GM21786 (cell line): ENCODE data around the gene SLC49A3.
A peak's percentile ranks its signal among the peaks of the same experiment; 100 is the strongest.
"Not testable (repeated sequence)": the region's sequence is repeated elsewhere in the genome, so short reads cannot be mapped to it uniquely, and the experiment has no call there.

ENCODE experiments used
- ATAC-seq: cut with Tn5 transposase; IDR thresholded peaks from one replicate; pipeline ENCODE4 v1.9.1; 2021; ENCODE audit not compliant: unreplicated experiment

The SLC49A3 gene

GRCh38 chr4:681736-682451, 7.1 kb downstream of the SLC49A3 start:
- ATAC-seq: no peak

DNA sequence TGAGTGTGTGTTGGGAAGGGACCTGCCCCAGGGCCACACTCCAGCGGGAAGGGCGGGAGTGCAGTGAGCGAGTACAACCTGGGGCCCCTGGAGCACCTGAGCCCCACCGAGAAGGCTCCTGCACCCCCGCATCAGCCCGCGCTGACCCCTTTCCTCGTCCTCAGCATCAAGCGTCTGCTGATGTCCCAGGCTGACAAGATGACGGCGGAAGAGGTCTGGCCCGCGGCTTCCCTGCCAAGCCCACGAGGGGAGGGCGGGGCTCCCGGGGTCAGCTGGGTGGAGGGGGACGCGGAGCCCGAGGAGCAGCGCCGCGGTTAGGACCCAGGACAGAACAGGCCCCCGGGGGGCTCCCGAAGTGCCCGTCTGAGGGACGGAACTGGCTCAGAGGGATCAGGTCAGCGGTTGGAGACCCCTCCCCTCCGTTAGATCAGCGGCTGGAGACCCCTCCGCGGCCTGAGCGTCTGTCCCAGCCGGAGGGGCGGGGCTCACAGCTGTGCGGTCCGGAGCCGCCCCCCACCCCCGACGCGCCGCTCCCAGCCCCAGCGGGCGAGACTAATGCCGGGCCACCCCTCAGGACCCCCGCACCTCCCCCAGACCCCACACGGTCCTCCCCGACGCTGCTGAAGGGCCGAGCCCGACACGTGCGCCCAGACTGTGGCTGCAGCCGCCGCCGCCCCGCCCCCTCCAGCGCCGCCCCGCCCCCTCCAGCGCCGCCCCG, 7.9 kb downstream of the SLC49A3 start:
- ATAC-seq: no peak

- no peak for ATAC-seq
Observed at GRCh38 chr4:680551-680927, 8.4 kb downstream of the SLC49A3 start.

- ATAC-seq: no peak
Observed at GRCh38 chr4:680091-680490, 8.9 kb downstream of the SLC49A3 start.

GRCh38 chr4:679629-680028, 9.3 kb downstream of the SLC49A3 start:
- no peak for ATAC-seq

- no peak for ATAC-seq
Observed at GRCh38 chr4:679104-679481, 9.9 kb downstream of the SLC49A3 start.

DNA sequence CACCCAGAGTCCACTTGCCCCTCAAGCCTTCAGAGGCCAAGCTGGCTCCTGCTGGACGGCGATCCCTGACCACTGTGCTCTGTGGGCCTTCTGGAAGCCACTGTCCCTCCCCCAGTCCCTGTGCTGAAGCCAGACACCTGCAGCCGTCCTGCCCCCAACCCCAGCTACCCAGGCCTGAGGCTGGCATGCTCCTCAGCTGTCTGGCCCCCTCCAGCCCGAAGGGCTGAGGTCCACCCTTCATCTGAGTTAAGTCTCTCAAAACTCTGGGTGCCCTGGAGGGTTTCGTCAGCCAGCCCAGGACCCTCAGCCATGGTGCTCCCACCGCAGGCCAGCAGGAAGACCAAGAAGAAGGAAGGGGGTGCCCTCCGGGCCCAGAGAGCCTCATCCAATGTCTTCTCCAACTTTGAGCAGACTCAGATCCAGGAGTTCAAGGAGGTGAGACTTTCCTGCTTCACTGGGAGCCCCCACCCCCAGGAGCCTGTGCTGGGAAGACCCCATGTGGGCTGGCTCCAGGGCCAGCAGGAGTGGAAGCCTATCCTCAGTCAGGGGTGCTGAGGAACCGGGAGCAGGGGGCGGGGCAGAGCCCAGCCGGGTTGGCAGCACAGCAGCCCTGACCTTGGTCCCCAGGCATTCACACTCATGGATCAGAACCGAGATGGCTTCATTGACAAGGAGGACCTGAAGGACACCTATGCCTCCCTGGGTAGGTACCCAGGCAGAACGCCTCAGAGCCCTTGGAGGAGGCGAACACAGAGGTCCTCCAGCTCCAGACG, 10.4 kb downstream of the SLC49A3 start:
- ATAC-seq: no peak

- ATAC-seq: no peak
Observed at GRCh38 chr4:677431-678293, 11.3 kb downstream of the SLC49A3 start.

- no peak for ATAC-seq
Observed at GRCh38 chr4:676871-677235, 12.1 kb downstream of the SLC49A3 start.

DNA sequence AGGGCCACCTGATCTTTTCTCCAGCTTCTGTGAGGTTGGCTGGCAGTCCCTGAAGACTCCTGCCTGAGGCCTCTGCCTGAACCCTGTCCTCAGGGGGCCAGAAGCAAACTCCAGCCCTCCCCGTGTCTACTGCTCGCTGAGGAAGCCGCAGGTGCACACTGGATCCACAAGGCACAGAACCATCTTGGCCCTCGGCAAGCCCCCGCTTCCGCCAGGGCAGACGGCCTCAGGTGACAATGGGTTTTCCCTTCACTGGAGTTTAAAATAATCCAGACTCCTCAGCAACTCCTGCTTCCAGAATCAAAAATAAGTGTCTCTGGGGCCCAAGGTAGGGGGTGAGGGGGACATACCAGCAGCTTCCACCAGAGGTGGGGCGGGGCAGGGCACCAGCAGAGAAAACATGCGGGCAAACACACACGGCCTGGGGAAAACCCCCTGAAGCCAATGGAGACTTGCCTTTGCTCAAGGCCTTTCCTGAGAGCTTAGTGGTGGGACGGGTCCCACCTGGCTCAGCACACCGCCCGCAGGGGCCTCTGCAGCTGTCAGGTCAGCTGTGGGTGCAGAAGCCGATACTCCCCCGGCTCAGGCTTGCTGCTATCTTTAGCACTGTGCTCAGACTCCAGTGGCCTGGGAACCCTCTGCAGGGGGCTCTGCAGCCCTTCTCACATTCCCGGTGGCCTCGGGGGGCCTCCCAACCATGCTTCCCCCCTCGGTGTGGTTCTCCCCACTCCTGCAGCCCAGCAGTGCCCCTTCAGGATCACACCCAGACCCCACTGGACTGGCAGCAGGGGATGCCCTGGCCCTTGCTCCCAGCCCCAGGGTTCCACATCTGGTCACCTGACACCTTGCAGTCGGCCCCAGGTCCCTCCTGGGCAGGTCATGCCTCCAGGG, 12.7 kb downstream of the SLC49A3 start:
- ATAC-seq: peak; percentile 35

DNA sequence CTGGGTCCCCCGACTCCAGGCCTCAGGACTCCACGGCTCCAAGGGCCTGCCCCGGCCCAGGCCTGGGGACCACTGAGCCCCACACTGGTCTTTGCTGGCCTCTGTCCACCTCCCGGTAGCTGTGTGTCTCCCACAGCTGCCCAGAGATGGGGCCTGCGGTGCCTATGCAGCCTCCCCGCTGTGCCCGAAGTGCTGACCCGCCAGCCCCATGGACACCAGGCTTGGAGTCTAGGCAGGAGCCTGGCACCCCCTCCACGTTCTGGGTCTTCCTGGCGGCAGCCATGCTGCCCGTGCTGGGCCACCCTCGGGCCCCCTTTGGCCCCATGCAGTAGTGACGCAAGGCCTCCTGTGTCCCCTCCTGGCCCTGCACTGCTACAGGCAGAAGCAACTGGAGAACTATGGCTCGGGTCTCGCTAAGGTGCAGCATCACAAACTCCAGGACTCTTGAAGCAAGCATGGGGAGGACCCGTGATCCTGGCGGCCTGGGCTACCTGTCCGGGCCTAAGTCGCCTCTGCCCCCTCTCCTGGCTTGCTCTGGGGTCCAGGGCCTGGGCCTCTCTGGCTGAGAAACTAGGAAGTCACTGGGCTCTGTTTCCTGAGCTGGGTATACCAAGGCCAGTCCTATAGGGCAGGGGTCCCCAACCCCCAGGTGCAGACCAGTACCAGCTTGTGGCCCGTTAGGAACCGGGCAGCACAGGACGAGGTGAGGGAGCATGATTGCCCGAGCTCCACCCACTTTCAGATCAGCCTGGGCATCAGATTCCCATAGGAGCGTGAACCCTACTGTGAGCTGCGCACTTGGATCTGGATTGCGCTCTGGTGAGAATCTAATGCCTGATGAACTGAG, 13.7 kb downstream of the SLC49A3 start:
- no peak for ATAC-seq

GRCh38 chr4:674172-675035, 14.5 kb downstream of the SLC49A3 start, which contains the start of the genes ATP5ME and MYL5:
Gene ATP5ME, minus strand, starts transcription at chr4:674276. Its CDS starts 29 bp downstream, at chr4:674247.
Gene MYL5, plus strand, starts transcription at chr4:674542. Its CDS starts 3,485 bp downstream, at chr4:678027.
- ATAC-seq: peak; percentile 68

GRCh38 chr4:673349-674091, 15.4 kb downstream of the SLC49A3 start:
- ATAC-seq: no peak

- no peak for ATAC-seq
Observed at GRCh38 chr4:671769-672168, 17.2 kb downstream of the SLC49A3 start.

DNA sequence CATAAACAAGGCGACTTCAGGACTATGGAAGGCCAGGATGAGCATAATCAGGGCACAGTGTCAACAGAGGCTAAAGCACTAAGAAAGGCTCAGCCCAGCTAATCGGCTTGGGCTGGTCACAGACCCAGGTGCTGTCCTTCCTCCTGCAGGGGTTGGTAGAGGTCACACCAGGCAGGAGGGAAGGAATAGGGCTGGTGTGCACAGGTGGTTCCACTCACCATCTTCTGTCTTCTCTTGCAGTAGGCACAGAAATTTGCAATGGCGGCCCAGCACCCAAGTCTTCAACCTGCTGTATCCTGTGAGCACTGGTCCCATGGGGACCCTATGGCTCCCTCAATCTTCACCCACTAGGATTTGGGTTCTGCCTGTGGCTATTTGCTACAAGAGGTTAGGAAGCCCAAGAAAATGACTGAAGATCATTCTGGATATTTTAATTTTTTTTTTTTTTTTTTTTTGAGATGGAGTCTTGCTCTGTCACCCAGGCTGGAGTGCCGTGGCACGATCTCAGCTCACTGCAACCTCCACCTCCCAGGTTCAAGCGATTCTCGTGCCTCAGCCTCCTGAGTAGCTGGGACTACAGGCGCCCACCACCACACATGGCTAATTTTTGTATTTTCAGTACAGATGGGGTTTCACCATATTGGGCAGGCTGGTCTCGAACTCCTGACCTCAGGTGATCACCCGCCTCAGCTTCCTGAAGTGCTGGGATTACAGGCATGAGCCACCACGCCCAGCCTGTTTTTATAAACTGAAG, 19.0 kb downstream of the SLC49A3 start:
- not testable (repeated sequence) for ATAC-seq

DNA sequence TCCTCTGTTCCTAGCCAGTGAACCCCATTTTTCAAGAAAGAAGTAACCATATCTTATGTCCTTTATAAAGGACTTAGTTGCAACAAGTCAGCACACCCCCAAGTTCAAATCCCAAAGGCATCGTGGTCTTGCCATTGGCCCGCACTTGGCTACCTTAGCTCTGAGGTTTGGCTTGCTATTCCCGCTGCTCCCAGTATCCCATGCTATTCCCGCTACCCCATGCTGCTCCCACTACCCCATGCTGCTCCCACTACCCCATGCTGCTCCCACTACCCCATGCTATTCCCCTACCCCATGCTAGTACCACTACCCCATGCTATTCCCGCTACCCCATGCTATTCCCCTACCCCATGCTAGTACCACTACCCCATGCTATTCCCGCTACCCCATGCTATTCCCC, 20.7 kb downstream of the SLC49A3 start:
- ATAC-seq: not testable (repeated sequence)

GRCh38 chr4:667545-667925, 21.4 kb downstream of the SLC49A3 start:
- ATAC-seq: no peak
